ENCODE results near the gene NOSTRIN. TPM values are rescaled to one million over a fixed set of nuclear protein-coding genes. Genes with fewer than 3 reads are reported as not detected.

Gene NOSTRIN
- total RNA-seq, 2 experiments from 2014 or later: not detected

- Histone ChIP-seq H3K79me2 (ENCODE audit: insufficient read depth, low read depth, low read length) (no peaks in the 10 kb centered on the region), H3K9me3 (ENCODE audit: low read length) (no peaks in the 10 kb centered on the region), H3K4me1 (ENCODE audit: insufficient read depth, low read length, poor library complexity, severe bottlenecking) (no peaks in the 10 kb centered on the region), H4K20me1 (ENCODE audit: insufficient read depth, low read length) (no peaks in the 10 kb centered on the region), H2AFZ (ENCODE audit: low read length) (no peak overlapping the region), H3K9me2 (ENCODE audit: insufficient read depth, low read length) (no peaks in the 10 kb centered on the region), H3K4me3 (ENCODE audit: low read depth, low read length, poor library complexity, severe bottlenecking) (no peak overlapping the region), H3K36me3 (ENCODE audit: insufficient read depth, low read length) (peaks cover 37% of the 10 kb centered on the region), H3K27ac (ENCODE audit: low read depth, low read length, poor library complexity, severe bottlenecking) (no peak overlapping the region), H3K4me2 (ENCODE audit: low read length) (no peak overlapping the region)
- no peak for DNase-seq (ENCODE audit: low spot score)
- intact Hi-C loops (cut with micrococcal nuclease; ENCODE audit: unreplicated experiment): no loop called here
- TF ChIP-seq EZH2phosphoT487 (IDR thresholded peaks at IDR 0.05; ENCODE audit: borderline replicate concordance, low read depth, low read length) (no peak), CTCF (conservative IDR thresholded peaks at IDR 0.05; ENCODE audit: low read length) (no peak)
- no TSS peak for BruUV-seq (replicated peaks)
- ChIA-PET POLR2A (no interaction called here), CTCF (ENCODE audit: unreplicated experiment) (no interaction called here)
Measured at GRCh38 chr2:168852481-168852880, 50.0 kb downstream of the NOSTRIN start.

- H3K9me3 ChIP-seq (ENCODE audit: low read length): no peaks in the 10 kb centered on the region
- ChIA-PET POLR2A (no interaction called here), CTCF (ENCODE audit: unreplicated experiment) (no interaction called here)
- no peaks in the 10 kb centered on the region for H3K4me1 ChIP-seq (ENCODE audit: insufficient read depth, low read length, poor library complexity, severe bottlenecking)
- no peak overlapping the region for H3K4me2 ChIP-seq (ENCODE audit: low read length)
- no peaks in the 10 kb centered on the region for H3K9me2 ChIP-seq (ENCODE audit: insufficient read depth, low read length)
- no peak for DNase-seq (ENCODE audit: low spot score)
- H3K4me3 ChIP-seq (ENCODE audit: low read depth, low read length, poor library complexity, severe bottlenecking): no peak overlapping the region
- H3K36me3 ChIP-seq (ENCODE audit: insufficient read depth, low read length): peaks cover 44% of the 10 kb centered on the region
- H3K27ac ChIP-seq (ENCODE audit: low read depth, low read length, poor library complexity, severe bottlenecking): no peak overlapping the region
- TF ChIP-seq EZH2phosphoT487 (IDR thresholded peaks at IDR 0.05; ENCODE audit: borderline replicate concordance, low read depth, low read length): no peak
- TF ChIP-seq CTCF (conservative IDR thresholded peaks at IDR 0.05; ENCODE audit: low read length): no peak
- intact Hi-C loops (cut with micrococcal nuclease; ENCODE audit: unreplicated experiment): no loop called here
- no peaks in the 10 kb centered on the region for H4K20me1 ChIP-seq (ENCODE audit: insufficient read depth, low read length)
- no peak overlapping the region for H2AFZ ChIP-seq (ENCODE audit: low read length)
- no peaks in the 10 kb centered on the region for H3K79me2 ChIP-seq (ENCODE audit: insufficient read depth, low read depth, low read length)
- BruUV-seq (replicated peaks): no TSS peak
Measured at GRCh38 chr2:168853471-168853870, 51.0 kb downstream of the NOSTRIN start.

GRCh38 chr2:168854651-168855050, 52.2 kb downstream of the NOSTRIN start:
- no peak for DNase-seq (ENCODE audit: low spot score)
- no peaks in the 10 kb centered on the region for H4K20me1 ChIP-seq (ENCODE audit: insufficient read depth, low read length)
- H3K36me3 ChIP-seq (ENCODE audit: insufficient read depth, low read length): peaks cover 50% of the 10 kb centered on the region
- no peaks in the 10 kb centered on the region for H3K9me2 ChIP-seq (ENCODE audit: insufficient read depth, low read length)
- no peak overlapping the region for H3K4me2 ChIP-seq (ENCODE audit: low read length)
- H3K4me3 ChIP-seq (ENCODE audit: low read depth, low read length, poor library complexity, severe bottlenecking): no peak overlapping the region
- POLR2A ChIA-PET: interaction anchor here (1.0 kb wide), 1 partner anchor 10 kb away, joined by 3 read pairs; no protein-coding TSS in a partner anchor
- H3K79me2 ChIP-seq (ENCODE audit: insufficient read depth, low read depth, low read length): no peaks in the 10 kb centered on the region
- CTCF ChIA-PET (ENCODE audit: unreplicated experiment): no interaction called here
- H2AFZ ChIP-seq (ENCODE audit: low read length): no peak overlapping the region
- no peaks in the 10 kb centered on the region for H3K4me1 ChIP-seq (ENCODE audit: insufficient read depth, low read length, poor library complexity, severe bottlenecking)
- no peaks in the 10 kb centered on the region for H3K9me3 ChIP-seq (ENCODE audit: low read length)
- no peak overlapping the region for H3K27ac ChIP-seq (ENCODE audit: low read depth, low read length, poor library complexity, severe bottlenecking)
- intact Hi-C loops (cut with micrococcal nuclease; ENCODE audit: unreplicated experiment): no loop called here
- BruUV-seq (replicated peaks): no TSS peak
- no peak for TF ChIP-seq EZH2phosphoT487 (IDR thresholded peaks at IDR 0.05; ENCODE audit: borderline replicate concordance, low read depth, low read length)

Measured in OCI-LY7 (cell line).